ENCODE data around the gene GLP2R.

DNA sequence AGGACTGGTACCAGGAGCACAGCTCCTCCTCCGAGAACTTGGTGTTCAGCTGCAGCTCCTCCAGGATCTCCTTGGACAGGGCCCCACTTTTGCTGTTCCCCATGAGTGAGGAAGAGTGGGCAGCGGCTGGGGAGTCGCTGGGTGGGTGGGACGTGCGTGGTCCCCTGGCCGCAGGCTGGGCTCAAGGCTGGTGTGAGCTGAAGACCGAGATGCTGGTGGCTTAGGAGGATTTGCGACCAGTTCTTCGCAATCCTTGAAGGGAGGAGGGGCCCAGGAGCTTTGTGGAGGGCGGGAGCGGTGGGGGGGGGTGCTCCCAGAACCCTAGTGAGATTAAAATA is 79.3 kb downstream of the GLP2R start, which contains the start of gene RCVRN:
- TF ChIP-seq CTCF (IDR thresholded peaks at IDR 0.05; ENCODE audit: low read length): no peak
- no peak for TF ChIP-seq EZH2 (optimal IDR thresholded peaks at IDR 0.05; ENCODE audit: low read depth, low read length)
